ENCODE data around the gene RNF113A.
"Not testable (repeated sequence)": the region's sequence is repeated elsewhere in the genome, so short reads cannot be mapped to it uniquely, and the experiment has no call there.

The RNF113A gene

GRCh38 chrX:119826399-119826959 is 45.1 kb downstream of the RNF113A start:
- no peak overlapping the region for H3K4ac ChIP-seq (ENCODE audit: low read depth, low read length)
- no peak overlapping the region for H2BK5ac ChIP-seq (ENCODE audit: low read depth, low read length, poor library complexity)
- WGBS (ENCODE audit: extremely low coverage, insufficient coverage, insufficient read length), result no CpG with 5 or more reads among the region's 7 CpGs
- no peak overlapping the region for H3K14ac ChIP-seq (ENCODE audit: low read length)
- no peaks in the 10 kb centered on the region for H3K9me3 ChIP-seq (ENCODE audit: insufficient read depth, low read depth, low read length)
- H4K12ac ChIP-seq (ENCODE audit: low read depth, low read length), result no peak overlapping the region
- no peak overlapping the region for H3K9ac ChIP-seq (ENCODE audit: low read length)
- no peak overlapping the region for H3K23ac ChIP-seq (ENCODE audit: low read length)
- no peaks in the 10 kb centered on the region for H3K4me1 ChIP-seq (ENCODE audit: control insufficient read depth in 1 of 2, insufficient read depth in 2 of 2, low read length in 2 of 2)
- no peak overlapping the region for H3K18ac ChIP-seq (ENCODE audit: low read length)
- no peaks in the 10 kb centered on the region for H3K79me1 ChIP-seq (ENCODE audit: low read length)
- H3K4me2 ChIP-seq (ENCODE audit: low read length), result no peak overlapping the region
- no peak overlapping the region for H2AFZ ChIP-seq (ENCODE audit: insufficient read depth, low read length, poor library complexity)
- no peak overlapping the region for H3K27ac ChIP-seq (ENCODE audit: low read depth, low read length)
- peaks cover 5% of the 10 kb centered on the region in 2 experiments for H3K36me3 ChIP-seq (ENCODE audit: control insufficient read depth in 1 of 2, insufficient read depth in 2 of 2, low read length in 2 of 2)
- DNase-seq, result no peak
- H2BK120ac ChIP-seq (ENCODE audit: insufficient read depth, low read length, poor library complexity), result no peak overlapping the region
- H2BK12ac ChIP-seq (ENCODE audit: low read length), result no peak overlapping the region
- H3K4me3 ChIP-seq (ENCODE audit: low read depth, low read length), result no peak overlapping the region
- H3K27me3 ChIP-seq (ENCODE audit: insufficient read depth, low read length), result no peaks in the 10 kb centered on the region
- H3K79me2 ChIP-seq (ENCODE audit: control insufficient read depth, insufficient read depth, low read length, poor library complexity), result no peaks in the 10 kb centered on the region
- no peak overlapping the region for H4K8ac ChIP-seq (ENCODE audit: low read depth, low read length)
- H2AK5ac ChIP-seq (ENCODE audit: low read length), result no peak overlapping the region
- no peak overlapping the region for H4K91ac ChIP-seq (ENCODE audit: low read depth, low read length)

DNA sequence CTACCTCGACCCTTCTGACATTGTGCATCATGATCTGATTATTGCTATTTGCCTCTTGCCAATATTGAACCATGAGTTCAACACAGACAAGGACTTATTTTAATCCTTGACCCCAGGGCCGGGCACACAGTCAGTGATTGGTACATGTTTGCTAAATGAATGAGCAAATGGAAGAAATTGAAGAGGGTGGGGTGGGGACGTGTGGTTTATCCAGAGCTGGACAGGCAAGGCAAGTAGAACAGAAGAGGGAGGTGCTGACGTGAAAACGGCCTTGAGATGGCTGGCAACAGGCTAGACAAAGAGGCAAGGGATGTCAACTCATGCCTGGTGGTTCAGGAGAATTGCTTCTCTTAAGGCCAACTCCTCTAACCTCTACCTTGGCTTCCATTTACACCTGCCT is 47.3 kb downstream of the RNF113A start:
- not testable (repeated sequence) for H3K23ac ChIP-seq (ENCODE audit: low read length); H3K14ac ChIP-seq (ENCODE audit: low read length); H4K8ac ChIP-seq (ENCODE audit: low read depth, low read length); H3K9me3 ChIP-seq (ENCODE audit: insufficient read depth, low read depth, low read length); H2BK5ac ChIP-seq (ENCODE audit: low read depth, low read length, poor library complexity); H3K4me3 ChIP-seq (ENCODE audit: low read depth, low read length); H3K27me3 ChIP-seq (ENCODE audit: insufficient read depth, low read length); H3K79me1 ChIP-seq (ENCODE audit: low read length); H3K9ac ChIP-seq (ENCODE audit: low read length); H4K12ac ChIP-seq (ENCODE audit: low read depth, low read length); H2AFZ ChIP-seq (ENCODE audit: insufficient read depth, low read length, poor library complexity); H3K79me2 ChIP-seq (ENCODE audit: control insufficient read depth, insufficient read depth, low read length, poor library complexity); H3K18ac ChIP-seq (ENCODE audit: low read length); H3K36me3 ChIP-seq (ENCODE audit: control insufficient read depth in 1 of 2, insufficient read depth in 2 of 2, low read length in 2 of 2); H2BK12ac ChIP-seq (ENCODE audit: low read length); H4K91ac ChIP-seq (ENCODE audit: low read depth, low read length); DNase-seq; H3K4me1 ChIP-seq (ENCODE audit: control insufficient read depth in 1 of 2, insufficient read depth in 2 of 2, low read length in 2 of 2); H3K4ac ChIP-seq (ENCODE audit: low read depth, low read length); H3K27ac ChIP-seq (ENCODE audit: low read depth, low read length); H2AK5ac ChIP-seq (ENCODE audit: low read length); H3K4me2 ChIP-seq (ENCODE audit: low read length); H2BK120ac ChIP-seq (ENCODE audit: insufficient read depth, low read length, poor library complexity)
- no CpG with 5 or more reads among the region's 5 CpGs for WGBS (ENCODE audit: extremely low coverage, insufficient coverage, insufficient read length)

GRCh38 chrX:119821703-119822102 is 49.8 kb downstream of the RNF113A start:
- H2BK12ac ChIP-seq (ENCODE audit: low read length); H3K14ac ChIP-seq (ENCODE audit: low read length); H4K8ac ChIP-seq (ENCODE audit: low read depth, low read length); H3K4me2 ChIP-seq (ENCODE audit: low read length); H3K27me3 ChIP-seq (ENCODE audit: insufficient read depth, low read length); H3K36me3 ChIP-seq (ENCODE audit: control insufficient read depth in 1 of 2, insufficient read depth in 2 of 2, low read length in 2 of 2); H2AK5ac ChIP-seq (ENCODE audit: low read length); H3K9me3 ChIP-seq (ENCODE audit: insufficient read depth, low read depth, low read length); H2BK120ac ChIP-seq (ENCODE audit: insufficient read depth, low read length, poor library complexity); H3K4me1 ChIP-seq (ENCODE audit: control insufficient read depth in 1 of 2, insufficient read depth in 2 of 2, low read length in 2 of 2); H4K12ac ChIP-seq (ENCODE audit: low read depth, low read length); H3K27ac ChIP-seq (ENCODE audit: low read depth, low read length); H3K79me1 ChIP-seq (ENCODE audit: low read length); H3K23ac ChIP-seq (ENCODE audit: low read length); H2AFZ ChIP-seq (ENCODE audit: insufficient read depth, low read length, poor library complexity); H3K79me2 ChIP-seq (ENCODE audit: control insufficient read depth, insufficient read depth, low read length, poor library complexity); H3K9ac ChIP-seq (ENCODE audit: low read length); H3K4ac ChIP-seq (ENCODE audit: low read depth, low read length); H3K18ac ChIP-seq (ENCODE audit: low read length); H4K91ac ChIP-seq (ENCODE audit: low read depth, low read length); H2BK5ac ChIP-seq (ENCODE audit: low read depth, low read length, poor library complexity); H3K4me3 ChIP-seq (ENCODE audit: low read depth, low read length): not testable (repeated sequence)
- no CpG with 5 or more reads among the region's 3 CpGs for WGBS (ENCODE audit: extremely low coverage, insufficient coverage, insufficient read length)
- peak in 1 of 2 donors; percentile 31 for DNase-seq

Measured in trophoblast cell (in vitro differentiated cells and primary cell).